ENCODE measurements around the gene MRPS2. TPM values are rescaled to one million over a fixed set of nuclear protein-coding genes. Genes with fewer than 3 reads are reported as not detected.

The MRPS2 gene
- total and polyA plus RNA-seq, 4 donors: 10.9 to 71.8 (median 31.5) TPM

DNA sequence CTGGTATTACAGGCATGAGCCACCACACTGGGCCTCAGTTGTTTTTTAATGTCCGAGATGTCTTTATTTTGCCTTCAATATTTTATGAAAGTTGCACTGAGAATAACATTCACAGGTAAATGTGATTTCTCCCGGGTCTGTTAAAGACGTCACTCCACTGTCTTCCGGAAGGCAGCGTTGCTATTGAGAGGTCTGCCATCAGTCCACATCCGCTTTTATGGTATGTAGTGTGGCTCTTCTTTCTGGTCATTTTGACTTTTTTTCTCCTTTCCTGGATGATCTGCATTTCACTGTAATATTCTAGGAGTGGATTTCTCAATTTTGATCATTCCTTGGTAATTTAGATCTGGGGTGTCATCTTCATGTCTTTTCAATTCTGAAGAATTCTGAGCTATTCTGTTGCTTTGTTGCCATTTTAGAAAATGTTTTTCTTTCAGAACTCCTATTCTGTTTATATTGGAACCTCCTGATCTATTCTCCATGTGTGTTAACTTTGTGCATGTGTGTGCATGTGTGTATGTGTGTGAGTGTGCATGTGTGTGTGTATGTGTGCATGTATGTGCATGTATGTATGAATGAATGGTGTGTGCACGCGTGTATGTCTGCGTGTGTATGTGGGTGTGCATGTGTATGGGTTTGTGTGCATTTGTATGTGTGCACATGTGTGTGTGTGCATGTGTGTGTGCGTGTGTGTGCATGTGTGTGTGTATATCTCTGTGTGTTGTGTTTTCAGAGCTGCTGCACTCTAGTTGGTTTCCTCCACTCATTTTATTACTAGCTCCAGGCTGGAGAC is 18.9 kb downstream of the MRPS2 start:
- Histone ChIP-seq H3K4me3 (ENCODE audit: low read depth in 1 of 3, low read length in 3 of 3) (no peak overlapping the region), H3K36me3 (ENCODE audit: control insufficient read depth in 4 of 4, insufficient read depth in 3 of 4, low read depth in 1 of 4, low read length in 3 of 4) (no peaks in the 10 kb centered on the region), H3K4me1 (ENCODE audit: control insufficient read depth in 4 of 4, insufficient read depth in 4 of 4, low read length in 3 of 4) (no peaks in the 10 kb centered on the region), H3K27ac (ENCODE audit: low read depth in 1 of 2, low read length in 2 of 2) (no peak overlapping the region), H3K9ac (ENCODE audit: low read depth in 1 of 2, low read length in 2 of 2) (no peak overlapping the region), H3K27me3 (ENCODE audit: control insufficient read depth in 4 of 4, insufficient read depth in 4 of 4, low read length in 3 of 4) (no peaks in the 10 kb centered on the region), H3K9me3 (ENCODE audit: control insufficient read depth in 4 of 4, low read length in 3 of 4) (no peaks in the 10 kb centered on the region)
- no peak for DNase-seq (ENCODE audit: low spot score)
- TF ChIP-seq HNF4A (conservative IDR thresholded peaks at IDR 0.05): no peak
- no peak for TF ChIP-seq NR2F2 (IDR thresholded peaks at IDR 0.05)
- TF ChIP-seq FOXA2 (IDR thresholded peaks at IDR 0.05): no peak
- no peak for TF ChIP-seq YY1 (IDR thresholded peaks at IDR 0.05)
- TF ChIP-seq SP1 (IDR thresholded peaks at IDR 0.05): no peak
- TF ChIP-seq HNF4G (IDR thresholded peaks at IDR 0.05): no peak
- no peak for TF ChIP-seq FOXA1 (IDR thresholded peaks at IDR 0.05)
- TF ChIP-seq, protein P1, sequence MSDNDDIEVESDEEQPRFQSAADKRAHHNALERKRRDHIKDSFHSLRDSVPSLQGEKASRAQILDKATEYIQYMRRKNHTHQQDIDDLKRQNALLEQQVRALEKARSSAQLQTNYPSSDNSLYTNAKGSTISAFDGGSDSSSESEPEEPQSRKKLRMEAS (IDR thresholded peaks at IDR 0.05): no peak
- no peak for TF ChIP-seq TAF1 (conservative IDR thresholded peaks at IDR 0.05)
- TF ChIP-seq CTCF (IDR thresholded peaks at IDR 0.05; ENCODE audit: low read depth, low read length, missing input control): no peak
- 91% methylated on average over 10 of the region's 10 CpGs for WGBS

DNA sequence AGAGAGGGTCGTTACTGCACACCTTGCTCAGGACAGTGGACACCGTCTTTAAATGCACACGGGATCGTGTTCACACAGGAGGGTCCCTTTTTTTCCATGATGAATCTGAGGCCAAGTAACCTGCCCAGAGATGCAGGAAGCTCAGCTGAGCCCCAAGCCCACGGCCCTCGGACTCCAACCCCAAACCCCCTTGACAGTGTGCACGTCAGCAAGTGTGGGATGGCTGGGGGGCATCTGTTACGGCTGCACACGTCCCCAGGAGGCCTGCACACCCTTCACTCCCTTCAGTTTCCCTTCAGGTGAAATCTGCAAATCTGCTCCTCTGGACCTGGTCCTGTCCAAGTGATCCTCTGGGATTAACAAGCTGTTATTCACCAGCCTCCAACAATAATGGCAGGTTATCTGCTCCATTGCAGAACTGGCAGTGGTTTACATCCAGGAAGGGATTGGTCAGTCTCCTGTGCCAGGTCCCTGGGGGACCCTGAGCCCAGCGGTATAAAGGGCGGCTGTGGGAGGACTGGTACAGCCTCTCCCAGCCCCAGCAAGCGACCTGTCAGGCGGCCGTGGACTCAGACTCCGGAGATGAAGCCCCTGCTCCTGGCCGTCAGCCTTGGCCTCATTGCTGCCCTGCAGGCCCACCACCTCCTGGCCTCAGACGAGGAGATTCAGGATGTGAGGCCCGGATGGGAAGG is 20.6 kb downstream of the MRPS2 start, which contains the start of gene LCN1:
Gene LCN1, plus strand, starts transcription at position 525 of the 692 bp plus-strand sequence. Its CDS starts 58 bp downstream, at position 583.
- Histone ChIP-seq H3K9ac (ENCODE audit: low read depth in 1 of 2, low read length in 2 of 2) (no peak within 1 kb of the TSS), H3K36me3 (ENCODE audit: control insufficient read depth in 4 of 4, insufficient read depth in 3 of 4, low read depth in 1 of 4, low read length in 3 of 4) (no peaks in the 10 kb centered on the region), H3K4me1 (ENCODE audit: control insufficient read depth in 4 of 4, insufficient read depth in 4 of 4, low read length in 3 of 4) (no peaks in the 10 kb centered on the region), H3K4me3 (ENCODE audit: low read depth in 1 of 3, low read length in 3 of 3) (no peak within 1 kb of the TSS), H3K27ac (ENCODE audit: low read depth in 1 of 2, low read length in 2 of 2) (no peak within 1 kb of the TSS), H3K9me3 (ENCODE audit: control insufficient read depth in 4 of 4, low read length in 3 of 4) (no peaks in the 10 kb centered on the region), H3K27me3 (ENCODE audit: control insufficient read depth in 4 of 4, insufficient read depth in 4 of 4, low read length in 3 of 4) (peaks cover 0 to 6% (median 0%) of the 10 kb centered on the region in 4 donors)
- TF ChIP-seq ATF3 (IDR thresholded peaks at IDR 0.05): no peak
- no peak for TF ChIP-seq HNF4A (conservative IDR thresholded peaks at IDR 0.05)
- TF ChIP-seq RAD21 (IDR thresholded peaks at IDR 0.05): no peak
- TF ChIP-seq RXRA (IDR thresholded peaks at IDR 0.05): no peak
- peak; percentile 25 for DNase-seq (ENCODE audit: low spot score)
- 81% methylated on average over 18 of the region's 18 CpGs for WGBS

DNA sequence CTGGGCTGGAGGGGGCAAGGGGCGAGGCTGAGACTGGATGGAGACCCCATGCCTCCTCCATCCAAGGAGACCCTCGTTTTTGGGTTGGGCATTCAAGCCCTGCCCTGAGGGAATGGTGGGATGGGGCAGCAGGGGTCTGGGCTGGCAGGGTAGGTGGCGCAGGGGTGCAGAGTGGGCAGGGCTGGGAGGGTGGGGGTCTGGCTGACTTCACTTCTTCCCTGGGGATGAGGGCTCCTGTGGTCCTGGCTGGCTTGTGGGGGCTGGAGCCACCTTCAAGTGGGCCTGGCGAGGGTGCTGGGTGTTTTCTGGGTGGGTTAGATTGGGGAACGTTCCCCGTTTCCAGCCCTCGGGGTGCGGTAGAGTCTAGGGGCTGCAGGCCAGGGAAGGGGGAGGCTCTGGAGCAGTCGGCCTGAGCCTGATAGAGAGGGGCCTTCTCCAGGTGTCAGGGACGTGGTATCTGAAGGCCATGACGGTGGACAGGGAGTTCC is 21.2 kb downstream of the MRPS2 start:
- H3K27me3 ChIP-seq (ENCODE audit: control insufficient read depth in 4 of 4, insufficient read depth in 4 of 4, low read length in 3 of 4): peaks cover 0 to 6% (median 0%) of the 10 kb centered on the region in 4 donors
- H3K9me3 ChIP-seq (ENCODE audit: control insufficient read depth in 4 of 4, low read length in 3 of 4): no peaks in the 10 kb centered on the region
- no peak for DNase-seq (ENCODE audit: low spot score)
- no peak overlapping the region for H3K4me3 ChIP-seq (ENCODE audit: low read depth in 1 of 3, low read length in 3 of 3)
- no peak overlapping the region for H3K27ac ChIP-seq (ENCODE audit: low read depth in 1 of 2, low read length in 2 of 2)
- H3K36me3 ChIP-seq (ENCODE audit: control insufficient read depth in 4 of 4, insufficient read depth in 3 of 4, low read depth in 1 of 4, low read length in 3 of 4): no peaks in the 10 kb centered on the region
- H3K4me1 ChIP-seq (ENCODE audit: control insufficient read depth in 4 of 4, insufficient read depth in 4 of 4, low read length in 3 of 4): no peaks in the 10 kb centered on the region
- H3K9ac ChIP-seq (ENCODE audit: low read depth in 1 of 2, low read length in 2 of 2): no peak overlapping the region
- 86% methylated on average over 10 of the region's 11 CpGs for WGBS
- no peak for TF ChIP-seq ZBTB33 (IDR thresholded peaks at IDR 0.05)
- no peak for TF ChIP-seq EGR1 (IDR thresholded peaks at IDR 0.05; ENCODE audit: low read depth in 2 of 2)
- TF ChIP-seq HNF4A (conservative IDR thresholded peaks at IDR 0.05): no peak
- no peak for TF ChIP-seq RAD21 (IDR thresholded peaks at IDR 0.05)
- no peak for TF ChIP-seq ATF3 (IDR thresholded peaks at IDR 0.05)
- TF ChIP-seq, protein P1 (IDR thresholded peaks at IDR 0.05): no peak
- TF ChIP-seq FOXA1 (IDR thresholded peaks at IDR 0.05): no peak
- TF ChIP-seq, protein P2, sequence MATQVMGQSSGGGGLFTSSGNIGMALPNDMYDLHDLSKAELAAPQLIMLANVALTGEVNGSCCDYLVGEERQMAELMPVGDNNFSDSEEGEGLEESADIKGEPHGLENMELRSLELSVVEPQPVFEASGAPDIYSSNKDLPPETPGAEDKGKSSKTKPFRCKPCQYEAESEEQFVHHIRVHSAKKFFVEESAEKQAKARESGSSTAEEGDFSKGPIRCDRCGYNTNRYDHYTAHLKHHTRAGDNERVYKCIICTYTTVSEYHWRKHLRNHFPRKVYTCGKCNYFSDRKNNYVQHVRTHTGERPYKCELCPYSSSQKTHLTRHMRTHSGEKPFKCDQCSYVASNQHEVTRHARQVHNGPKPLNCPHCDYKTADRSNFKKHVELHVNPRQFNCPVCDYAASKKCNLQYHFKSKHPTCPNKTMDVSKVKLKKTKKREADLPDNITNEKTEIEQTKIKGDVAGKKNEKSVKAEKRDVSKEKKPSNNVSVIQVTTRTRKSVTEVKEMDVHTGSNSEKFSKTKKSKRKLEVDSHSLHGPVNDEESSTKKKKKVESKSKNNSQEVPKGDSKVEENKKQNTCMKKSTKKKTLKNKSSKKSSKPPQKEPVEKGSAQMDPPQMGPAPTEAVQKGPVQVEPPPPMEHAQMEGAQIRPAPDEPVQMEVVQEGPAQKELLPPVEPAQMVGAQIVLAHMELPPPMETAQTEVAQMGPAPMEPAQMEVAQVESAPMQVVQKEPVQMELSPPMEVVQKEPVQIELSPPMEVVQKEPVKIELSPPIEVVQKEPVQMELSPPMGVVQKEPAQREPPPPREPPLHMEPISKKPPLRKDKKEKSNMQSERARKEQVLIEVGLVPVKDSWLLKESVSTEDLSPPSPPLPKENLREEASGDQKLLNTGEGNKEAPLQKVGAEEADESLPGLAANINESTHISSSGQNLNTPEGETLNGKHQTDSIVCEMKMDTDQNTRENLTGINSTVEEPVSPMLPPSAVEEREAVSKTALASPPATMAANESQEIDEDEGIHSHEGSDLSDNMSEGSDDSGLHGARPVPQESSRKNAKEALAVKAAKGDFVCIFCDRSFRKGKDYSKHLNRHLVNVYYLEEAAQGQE (IDR thresholded peaks at IDR 0.05): no peak
- no peak for TF ChIP-seq HNF4G (IDR thresholded peaks at IDR 0.05)
- TF ChIP-seq FOXA2 (IDR thresholded peaks at IDR 0.05): no peak
- TF ChIP-seq NR2F2 (IDR thresholded peaks at IDR 0.05): no peak
- no peak for TF ChIP-seq YY1 (IDR thresholded peaks at IDR 0.05)
- TF ChIP-seq TAF1 (conservative IDR thresholded peaks at IDR 0.05): no peak

Data from liver (tissue), 9 donors.